Upper lobe of left lung (tissue), 4 donors: ENCODE measurements around the gene TCF12.

Source experiments
- CTCF ChIP-seq, 6 experiments: fragments of 450-650 bp in 4 of 6; fragments of 200-600 bp in 2 of 6; sonication (generic) in 2 of 6; IDR thresholded peaks; one replicate each; pipeline ENCODE4 v1.5.1; 2016 to 2019; ENCODE audit warnings: antibody characterized with exemption in 6 of 6
- POLR2A ChIP-seq, 4 donors: fragments of 450-650 bp; IDR thresholded peaks; one replicate each; pipeline ENCODE4 v1.5.1; 2016 to 2017; ENCODE audit warnings: antibody characterized with exemption in 4 of 4, mild to moderate bottlenecking in 2 of 4
- POLR2AphosphoS5 ChIP-seq, 2 donors: sonication (generic); formaldehyde crosslinking; IDR thresholded peaks; one replicate each; pipeline ENCODE4 v1.5.1; 2017; ENCODE audit warnings: antibody characterized with exemption in 2 of 2

- TF ChIP-seq CTCF (IDR thresholded peaks at IDR 0.05) (no peak), POLR2A (IDR thresholded peaks at IDR 0.05) (no peak), POLR2AphosphoS5 (IDR thresholded peaks at IDR 0.05) (no peak)
Measured at GRCh38 chr15:57305009-57305408, 386.6 kb downstream of the TCF12 start.
